HG03442 (cell line): ENCODE data around the gene RNU4-1.
"Not testable (repeated sequence)": the region's sequence is repeated elsewhere in the genome, so short reads cannot be mapped to it uniquely, and the experiment has no call there.

Experiments
- ATAC-seq: cut with Tn5 transposase; IDR thresholded peaks from one replicate; pipeline ENCODE4 v1.9.1; 2021; ENCODE audit warnings: mild to moderate bottlenecking, moderate library complexity; ENCODE audit not compliant: unreplicated experiment

RNU4-1 gene

GRCh38 chr12:120259418-120260202 lies 33.4 kb downstream of the RNU4-1 start:
- ATAC-seq, result no peak

GRCh38 chr12:120258323-120258896 lies 34.6 kb downstream of the RNU4-1 start:
- ATAC-seq, result no peak

- ATAC-seq, result no peak
Observed at GRCh38 chr12:120257041-120257821, 35.8 kb downstream of the RNU4-1 start.

- ATAC-seq, result no peak
Observed at GRCh38 chr12:120254809-120255208, 38.2 kb downstream of the RNU4-1 start.

GRCh38 chr12:120253313-120253712 lies 39.7 kb downstream of the RNU4-1 start:
- ATAC-seq, result not testable (repeated sequence)

- no peak for ATAC-seq
Observed at GRCh38 chr12:120252071-120252906, 40.7 kb downstream of the RNU4-1 start.

GRCh38 chr12:120251364-120252070 lies 41.5 kb downstream of the RNU4-1 start:
- ATAC-seq, result not testable (repeated sequence)

GRCh38 chr12:120249875-120250795 lies 42.9 kb downstream of the RNU4-1 start:
- no peak for ATAC-seq

- no peak for ATAC-seq
Observed at GRCh38 chr12:120249266-120249874, 43.7 kb downstream of the RNU4-1 start.

GRCh38 chr12:120247621-120248030 lies 45.4 kb downstream of the RNU4-1 start:
- no peak for ATAC-seq

- no peak for ATAC-seq
Observed at GRCh38 chr12:120247183-120247582, 45.9 kb downstream of the RNU4-1 start.

- not testable (repeated sequence) for ATAC-seq
Observed at GRCh38 chr12:120246705-120247104, 46.3 kb downstream of the RNU4-1 start.
